Stromal cell of bone marrow (primary cell): ENCODE results near the gene USP49.
A peak's percentile ranks its signal among the peaks of the same experiment; 100 is the strongest.

ENCODE experiments used
- DNase-seq: peaks from one replicate; pipeline ENCODE4 v3.0.0-alpha.2; 2012; ENCODE audit warnings: low read depth

The USP49 gene

GRCh38 chr6:41874741-41875140 is 20.4 kb downstream of the USP49 start:
- no peak for DNase-seq

- no peak for DNase-seq
Observed at GRCh38 chr6:41872147-41872546, 23.0 kb downstream of the USP49 start.

DNA sequence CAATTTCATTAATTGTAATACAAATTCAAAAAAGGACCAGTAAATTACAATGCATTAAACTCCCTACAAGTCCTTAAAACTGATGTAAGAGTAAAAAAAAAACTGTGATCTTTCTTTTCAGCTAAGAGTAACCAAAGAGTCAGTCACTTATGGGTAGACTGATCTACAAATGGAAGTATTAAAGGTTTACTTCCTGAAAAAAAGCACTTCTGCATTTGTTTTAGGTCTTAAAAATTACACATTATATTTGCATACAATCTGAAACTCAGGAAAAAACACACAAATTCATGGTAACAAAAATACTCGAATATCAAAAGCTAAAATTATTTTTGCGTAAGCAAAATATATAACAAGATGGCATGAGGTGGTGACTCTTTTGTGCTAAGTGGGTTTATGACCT is 23.5 kb downstream of the USP49 start:
- DNase-seq = no peak

DNA sequence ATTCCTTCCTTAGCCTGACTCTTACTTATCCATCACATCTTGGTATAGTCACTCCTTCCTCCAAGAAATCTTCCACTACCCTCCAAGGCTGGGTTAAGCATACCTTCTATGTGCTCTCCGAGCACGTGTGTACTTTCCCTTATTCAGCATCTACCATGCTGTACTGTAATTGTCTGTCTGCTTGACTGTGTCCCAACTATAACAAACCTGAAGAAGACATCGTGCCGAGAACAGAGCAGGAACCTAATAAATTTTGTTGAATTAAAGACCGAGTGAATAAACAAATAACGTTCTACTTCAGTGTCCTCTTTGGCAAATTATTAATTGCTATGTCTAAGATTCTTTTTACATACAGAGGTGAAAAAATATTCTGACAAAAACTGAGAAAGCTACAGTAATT is 35.8 kb downstream of the USP49 start:
- no peak for DNase-seq

DNA sequence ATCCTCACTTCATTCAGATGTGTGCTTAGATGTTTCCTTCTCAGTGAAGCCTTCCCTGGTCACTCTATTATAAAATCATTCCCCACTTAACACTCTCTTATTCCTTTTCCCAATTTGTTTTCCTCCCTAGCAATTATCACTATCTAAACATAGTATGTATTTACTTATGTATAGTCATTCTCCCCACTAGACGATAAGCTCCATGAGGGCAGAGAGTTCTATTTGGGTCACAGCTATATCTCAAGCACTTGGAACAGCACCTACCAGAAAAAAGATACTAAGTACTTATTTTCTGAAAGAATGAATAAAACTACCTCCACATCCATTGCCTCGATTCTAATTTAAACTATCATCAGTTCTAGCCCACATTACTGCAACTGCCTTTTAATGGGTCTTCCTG is 36.5 kb downstream of the USP49 start:
- no peak for DNase-seq

GRCh38 chr6:41850861-41851260 is 44.3 kb downstream of the USP49 start:
- no peak for DNase-seq

DNA sequence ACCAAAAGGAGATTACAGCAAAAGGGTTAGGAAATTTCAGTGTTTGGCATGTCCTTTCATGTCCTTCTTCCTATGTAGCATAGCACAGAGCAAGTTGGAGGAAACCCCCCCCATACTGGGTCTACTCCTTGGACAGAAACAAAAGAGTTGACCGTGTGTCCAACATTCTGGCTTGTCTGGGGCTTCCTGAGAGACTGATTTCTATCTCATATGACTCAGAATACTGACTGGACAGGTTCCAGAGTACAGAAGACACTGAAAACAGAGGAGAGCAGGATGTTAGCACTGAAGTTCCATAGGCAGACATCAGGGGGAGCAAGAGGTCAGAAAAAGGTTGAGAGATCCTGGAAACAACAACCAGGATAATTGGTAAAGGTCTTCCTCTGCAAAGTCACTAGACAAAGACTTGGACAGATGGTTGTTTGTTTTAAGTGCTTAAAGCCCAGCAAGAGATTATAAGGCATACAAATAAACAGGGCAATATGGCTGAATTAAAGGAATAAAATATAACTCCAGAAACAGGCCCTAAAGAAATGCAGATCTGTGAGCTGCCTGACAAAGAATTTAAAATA is 48.4 kb downstream of the USP49 start:
- DNase-seq = peak; percentile 93

- no peak for DNase-seq
Observed at GRCh38 chr6:41843178-41843577, 52.0 kb downstream of the USP49 start.

GRCh38 chr6:41840326-41840725 is 54.8 kb downstream of the USP49 start:
- no peak for DNase-seq

DNA sequence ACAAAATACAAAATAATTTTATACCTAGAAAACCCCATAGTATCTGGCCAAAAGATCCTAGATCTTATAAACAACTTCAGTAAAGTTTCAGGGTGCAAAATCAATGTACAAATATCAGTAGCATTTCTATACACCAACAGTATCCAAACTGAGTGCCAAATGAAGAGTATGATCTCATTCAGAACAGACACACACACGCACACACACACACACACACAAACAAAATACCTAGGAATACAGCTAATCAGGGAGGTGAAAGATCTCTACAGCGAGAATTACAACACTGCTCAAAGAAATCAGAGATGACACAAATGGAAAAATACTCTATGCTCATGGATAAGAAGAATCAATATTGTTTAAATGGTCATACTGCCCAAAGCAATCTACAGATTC is 58.5 kb downstream of the USP49 start:
- no peak for DNase-seq

DNA sequence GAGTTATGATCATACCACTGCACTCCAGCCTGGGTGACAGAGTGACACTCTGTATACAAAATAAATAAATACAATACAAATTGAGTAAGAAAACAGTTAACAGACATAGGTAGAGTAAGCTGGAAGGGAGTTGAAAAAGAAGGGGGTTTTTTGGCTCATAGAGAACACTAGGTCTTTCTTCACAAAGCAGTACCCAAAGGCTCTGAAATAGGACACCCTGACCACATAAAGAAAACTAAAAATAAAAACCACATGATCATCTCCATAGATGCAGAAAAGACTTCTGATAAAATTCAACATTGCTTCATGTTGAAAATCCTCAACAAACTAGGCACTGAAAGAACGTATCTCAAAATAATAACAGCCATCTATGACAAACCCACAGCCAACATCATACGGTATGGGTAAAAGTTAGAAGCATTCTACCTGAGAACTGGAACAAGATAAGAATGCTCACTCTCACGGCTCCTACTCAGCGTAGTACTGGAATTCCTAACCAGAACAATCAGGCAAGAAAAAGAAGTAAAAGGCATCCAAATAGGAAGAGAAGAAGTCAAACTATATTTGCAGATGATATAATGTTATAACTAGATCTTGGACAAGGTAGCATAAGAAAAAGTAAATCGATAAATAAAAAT is 59.0 kb downstream of the USP49 start:
- no peak for DNase-seq

- no peak for DNase-seq
Observed at GRCh38 chr6:41832263-41832662, 62.9 kb downstream of the USP49 start.

GRCh38 chr6:41826343-41827022 is 68.7 kb downstream of the USP49 start:
- DNase-seq = no peak

GRCh38 chr6:41824571-41825569 is 70.3 kb downstream of the USP49 start:
- peak; percentile 45 for DNase-seq

DNA sequence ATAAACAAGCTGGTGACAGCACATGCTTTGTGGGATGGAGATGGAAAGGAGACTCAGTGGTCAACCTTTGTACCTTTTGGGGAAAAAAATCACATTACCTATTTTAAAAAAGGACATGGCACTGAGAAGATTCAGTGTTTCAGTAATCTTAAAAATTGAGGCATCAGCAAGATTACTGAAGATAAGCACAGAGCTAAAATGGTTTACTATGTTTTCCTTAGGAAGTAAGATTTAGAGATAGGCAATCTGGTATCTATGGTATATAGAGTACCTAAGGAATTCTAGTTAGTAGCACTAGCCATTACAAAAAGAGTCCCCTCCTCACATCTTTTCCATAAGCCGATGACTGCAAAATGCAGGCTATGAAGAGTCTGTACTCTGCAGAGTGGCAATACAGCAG is 72.0 kb downstream of the USP49 start:
- DNase-seq = no peak

GRCh38 chr6:41822021-41822420 is 73.2 kb downstream of the USP49 start:
- DNase-seq = no peak

DNA sequence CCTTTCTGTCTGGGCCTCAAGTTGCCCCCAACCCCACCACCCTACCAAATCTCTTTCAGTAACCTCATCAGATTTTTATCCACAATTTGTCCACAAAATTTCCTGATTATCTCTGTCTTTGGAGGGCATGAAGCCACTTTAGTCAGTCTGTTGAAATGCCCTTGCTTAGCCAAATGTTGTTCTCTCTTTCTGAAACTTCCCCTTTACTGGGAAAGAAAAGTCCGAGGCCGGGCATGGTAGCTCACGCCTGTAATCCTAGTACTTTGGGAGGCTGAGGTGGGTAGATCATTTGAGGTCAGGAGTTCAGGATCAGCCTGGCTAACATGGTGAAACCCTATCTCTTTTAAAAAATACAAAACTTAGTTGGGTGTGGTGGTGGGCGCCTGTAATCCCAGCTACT is 73.9 kb downstream of the USP49 start:
- no peak for DNase-seq

DNA sequence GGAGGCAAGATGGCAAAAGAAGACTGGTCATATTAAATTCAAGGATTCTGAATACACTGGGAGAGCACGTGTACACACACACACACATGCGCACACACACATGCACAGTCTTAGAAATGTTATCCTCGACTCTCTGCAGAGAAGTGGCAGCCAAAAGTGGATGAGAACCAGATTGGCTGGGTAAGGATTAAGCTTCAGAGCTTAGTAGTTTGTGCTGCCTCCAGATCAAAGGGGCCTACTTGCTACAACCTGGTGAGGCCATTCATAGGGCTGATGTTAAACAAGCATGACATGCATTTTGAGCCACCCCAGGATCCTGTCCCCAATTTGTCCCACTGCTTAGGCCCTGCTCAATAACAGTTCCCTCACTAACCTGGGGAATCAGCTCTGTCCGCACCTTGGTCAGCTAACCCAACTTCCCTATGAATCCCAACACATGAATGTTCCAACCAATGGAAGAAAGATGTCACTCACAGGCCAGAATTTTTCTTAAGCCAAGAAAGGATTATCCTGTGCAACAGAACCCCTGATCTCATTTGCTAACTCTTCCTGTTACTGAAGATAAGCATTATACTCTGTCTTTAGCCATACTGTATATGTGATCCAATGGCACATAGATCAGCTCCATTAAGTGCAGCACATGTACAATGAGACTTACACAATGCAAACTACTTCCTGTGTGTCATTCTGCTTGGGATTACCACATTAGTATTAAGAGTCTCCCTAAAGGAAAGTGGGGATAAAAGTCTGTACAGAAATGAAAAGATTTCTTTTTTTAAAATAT is 76.7 kb downstream of the USP49 start:
- DNase-seq = no peak

DNA sequence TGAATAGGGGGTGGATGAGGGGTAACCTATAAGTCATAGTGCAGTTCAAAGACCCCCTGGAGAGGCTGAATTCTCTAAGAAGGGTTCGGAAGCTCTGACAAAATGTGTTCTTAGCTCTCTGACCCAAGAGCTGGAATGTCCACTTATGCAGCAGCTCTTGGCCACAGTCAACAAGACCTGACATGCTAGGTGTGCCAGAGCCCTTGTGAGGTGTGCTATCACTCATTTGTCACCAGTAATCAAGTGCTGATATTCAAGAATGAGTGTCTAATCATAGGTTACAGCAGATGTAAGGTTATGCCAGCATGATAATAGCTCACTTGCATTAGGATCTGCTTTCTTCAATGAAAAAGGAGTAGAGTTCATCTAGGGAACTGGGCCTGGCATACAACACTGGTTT is 79.6 kb downstream of the USP49 start:
- DNase-seq = no peak

DNA sequence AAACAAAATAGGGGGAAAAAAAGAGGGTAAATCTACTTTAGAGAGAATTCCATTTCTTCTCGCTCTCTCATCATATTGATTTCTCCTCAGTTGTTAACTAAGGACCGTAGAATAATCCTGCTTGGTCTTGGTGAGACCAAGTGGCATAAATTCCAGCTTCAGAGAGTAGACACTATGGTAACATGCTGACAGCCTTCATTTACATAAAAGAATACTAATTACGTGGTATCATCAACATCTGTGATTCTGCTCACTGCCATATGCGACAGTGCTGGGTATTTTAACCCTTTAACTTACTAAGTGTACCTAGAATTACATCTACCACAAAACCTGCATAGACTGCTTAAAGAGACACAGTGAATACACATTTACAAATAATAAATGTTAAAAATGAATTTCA is 80.5 kb downstream of the USP49 start:
- DNase-seq = no peak

GRCh38 chr6:41813956-41814355 is 81.2 kb downstream of the USP49 start:
- no peak for DNase-seq

DNA sequence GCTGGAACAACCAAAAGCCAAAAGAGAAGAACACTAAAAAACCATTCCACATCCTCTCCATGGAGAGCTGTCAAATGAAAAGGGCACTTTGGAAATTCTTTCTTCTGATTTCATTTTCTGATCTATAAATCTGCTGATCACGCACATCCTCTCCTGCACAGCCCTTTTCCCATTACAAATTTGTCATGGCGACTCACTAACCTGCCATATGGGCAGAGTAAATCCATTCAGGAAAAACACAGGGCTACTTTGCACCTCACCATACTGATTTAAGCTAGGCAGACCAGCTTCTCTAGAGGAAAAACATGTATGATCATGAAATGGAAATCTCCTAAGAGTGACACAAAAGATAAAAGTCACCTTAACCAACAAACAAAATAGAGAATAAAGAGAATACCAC is 81.7 kb downstream of the USP49 start:
- no peak for DNase-seq
